ENCODE measurements around the gene PARP12.

PARP12 gene

GRCh38 chr7:140027858-140028257 lies 34.9 kb downstream of the PARP12 start:
- Histone ChIP-seq H3K27me3 (ENCODE audit: control insufficient read depth, low read length) (no peaks in the 10 kb centered on the region), H3F3A (ENCODE audit: control insufficient read depth, insufficient read depth) (no peaks in the 10 kb centered on the region), H3K9me2 (replicated peaks; ENCODE audit: control insufficient read depth, low read length) (no peaks in the 10 kb centered on the region), H3K4me3 (ENCODE audit: low read length) (no peak overlapping the region), H3K79me2 (ENCODE audit: control insufficient read depth, low read length) (no peaks in the 10 kb centered on the region), H3K4me1 (ENCODE audit: control insufficient read depth, low read length) (peaks cover 6% of the 10 kb centered on the region), H4K20me1 (ENCODE audit: control insufficient read depth, insufficient read depth, low read depth, low read length) (no peaks in the 10 kb centered on the region), H3K9me3 (ENCODE audit: control insufficient read depth, insufficient read depth, low read length) (no peaks in the 10 kb centered on the region), H3K4me2 (ENCODE audit: low read length) (no peak overlapping the region), H3K27ac (ENCODE audit: low read depth, low read length) (no peak overlapping the region), H3K36me3 (ENCODE audit: control insufficient read depth, low read length) (no peaks in the 10 kb centered on the region)
- TF ChIP-seq CTCF (IDR thresholded peaks at IDR 0.05; ENCODE audit: low read depth, low read length, poor library complexity, severe bottlenecking) (no peak), EZH2phosphoT487 (IDR thresholded peaks at IDR 0.05; ENCODE audit: borderline replicate concordance, low read length) (no peak)

DNA sequence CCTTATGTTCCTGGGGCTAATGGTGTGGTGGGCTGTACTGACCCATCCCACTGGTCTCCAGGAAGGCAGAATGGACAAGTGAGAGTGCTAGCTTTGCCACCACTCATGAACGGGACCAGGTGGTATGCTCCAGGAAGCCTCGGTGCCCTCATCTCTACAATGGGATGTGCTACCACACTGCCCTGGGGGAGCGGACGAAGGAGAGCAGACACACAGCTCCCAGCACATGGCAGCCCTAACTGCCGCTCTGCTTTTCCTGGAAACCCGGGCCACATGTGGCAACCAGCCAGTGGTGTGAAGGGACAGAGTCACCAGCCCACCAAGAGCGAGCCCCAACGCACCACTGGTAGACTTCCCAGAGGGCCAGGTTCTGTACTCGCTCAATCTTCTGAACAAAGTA lies 35.8 kb downstream of the PARP12 start:
- no peak overlapping the region for H3K27ac ChIP-seq (ENCODE audit: low read depth, low read length)
- TF ChIP-seq CTCF (IDR thresholded peaks at IDR 0.05; ENCODE audit: low read depth, low read length, poor library complexity, severe bottlenecking) = no peak
- no peak for TF ChIP-seq EZH2phosphoT487 (IDR thresholded peaks at IDR 0.05; ENCODE audit: borderline replicate concordance, low read length)

DNA sequence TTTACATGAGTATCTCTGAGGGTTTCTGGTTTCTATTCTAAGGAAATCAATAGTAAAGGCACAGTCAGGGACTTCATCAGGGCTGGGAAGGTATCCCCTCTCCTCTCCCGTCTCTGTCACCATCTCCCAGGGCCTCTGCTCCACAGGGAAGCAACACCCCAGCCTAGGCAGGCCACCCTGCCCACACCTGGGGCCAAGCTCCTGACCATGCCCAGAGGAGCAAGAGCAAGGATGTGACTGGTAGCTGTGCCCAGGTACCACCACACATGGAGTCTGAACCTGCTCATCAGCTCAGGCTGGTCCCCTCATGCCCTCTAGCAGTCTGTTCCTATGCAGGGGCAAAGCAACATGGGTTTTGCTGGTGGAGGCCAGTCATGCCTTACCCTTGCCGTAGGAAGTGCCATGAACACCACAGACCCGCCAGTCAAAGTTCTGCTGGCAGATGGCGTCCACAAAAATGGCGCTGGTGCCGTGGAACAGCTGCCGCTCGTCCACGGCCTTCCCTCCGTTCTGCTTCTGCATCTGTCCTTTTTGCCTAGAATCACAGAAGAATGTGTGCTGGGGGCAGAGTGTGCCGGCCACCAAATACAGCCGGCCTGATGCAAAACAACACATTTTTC lies 36.8 kb downstream of the PARP12 start:
- Histone ChIP-seq H3K9me3 (ENCODE audit: control insufficient read depth, insufficient read depth, low read length) (no peaks in the 10 kb centered on the region), H3K27ac (ENCODE audit: low read depth, low read length) (no peak overlapping the region), H3K4me1 (ENCODE audit: control insufficient read depth, low read length) (no peaks in the 10 kb centered on the region), H3K36me3 (ENCODE audit: control insufficient read depth, low read length) (no peaks in the 10 kb centered on the region), H4K20me1 (ENCODE audit: control insufficient read depth, insufficient read depth, low read depth, low read length) (no peaks in the 10 kb centered on the region), H3K4me2 (ENCODE audit: low read length) (no peak overlapping the region), H3K79me2 (ENCODE audit: control insufficient read depth, low read length) (no peaks in the 10 kb centered on the region), H3K27me3 (ENCODE audit: control insufficient read depth, low read length) (no peaks in the 10 kb centered on the region), H3K4me3 (ENCODE audit: low read length) (no peak overlapping the region), H3F3A (ENCODE audit: control insufficient read depth, insufficient read depth) (no peaks in the 10 kb centered on the region), H3K9me2 (replicated peaks; ENCODE audit: control insufficient read depth, low read length) (no peaks in the 10 kb centered on the region)
- TF ChIP-seq CTCF (IDR thresholded peaks at IDR 0.05; ENCODE audit: low read depth, low read length, poor library complexity, severe bottlenecking) (no peak), EZH2phosphoT487 (IDR thresholded peaks at IDR 0.05; ENCODE audit: borderline replicate concordance, low read length) (no peak)

More for the DNA sequence above, 35.8 kb downstream of the PARP12 start:
- Histone ChIP-seq H3K79me2 (ENCODE audit: control insufficient read depth, low read length) (no peaks in the 10 kb centered on the region), H3K36me3 (ENCODE audit: control insufficient read depth, low read length) (no peaks in the 10 kb centered on the region), H4K20me1 (ENCODE audit: control insufficient read depth, insufficient read depth, low read depth, low read length) (no peaks in the 10 kb centered on the region), H3K9me2 (replicated peaks; ENCODE audit: control insufficient read depth, low read length) (no peaks in the 10 kb centered on the region), H3K9me3 (ENCODE audit: control insufficient read depth, insufficient read depth, low read length) (no peaks in the 10 kb centered on the region), H3F3A (ENCODE audit: control insufficient read depth, insufficient read depth) (no peaks in the 10 kb centered on the region), H3K27me3 (ENCODE audit: control insufficient read depth, low read length) (no peaks in the 10 kb centered on the region), H3K4me2 (ENCODE audit: low read length) (no peak overlapping the region), H3K4me1 (ENCODE audit: control insufficient read depth, low read length) (no peaks in the 10 kb centered on the region), H3K4me3 (ENCODE audit: low read length) (no peak overlapping the region)

Data from DOHH2 (cell line).